ENCODE measurements around the gene NDUFB2. TPM values are rescaled to one million over a fixed set of nuclear protein-coding genes. Genes with fewer than 3 reads are reported as not detected.
"Not testable (repeated sequence)": the region's sequence is repeated elsewhere in the genome, so short reads cannot be mapped to it uniquely, and the experiment has no call there.

Gene NDUFB2
- total RNA-seq, 4 donors from 2014 or later = 69.9 to 284 (median 230) TPM

GRCh38 chr7:140738280-140738679, 41.8 kb downstream of the NDUFB2 start:
- no peaks in the 10 kb centered on the region for H3K9me3 ChIP-seq
- H3K36me3 ChIP-seq = peaks cover 0 to 26% (median 9%) of the 10 kb centered on the region in 4 donors
- H3K27me3 ChIP-seq = no peaks in the 10 kb centered on the region
- H3K27ac ChIP-seq = no peak overlapping the region
- no peak overlapping the region for H3K4me3 ChIP-seq
- no peak for DNase-seq
- in situ Hi-C loops (cut with MboI; ENCODE audit: low pct_ligation_motif_present in 1 of 4, low pct_unique_long_range_greater_than_20kb in 1 of 4, low sequenced_read_pairs in 3 of 4) = no loop called here
- intact Hi-C loops (cut with DNase I; ENCODE audit: low total_unique reads) = no loop called here
- no peaks in the 10 kb centered on the region for H3K4me1 ChIP-seq
- TF ChIP-seq EP300 (IDR thresholded peaks at IDR 0.05; ENCODE audit: low read depth) (no peak), POLR2A (IDR thresholded peaks at IDR 0.05) (no peak), CTCF (IDR thresholded peaks at IDR 0.05) (no peak), POLR2AphosphoS5 (IDR thresholded peaks at IDR 0.05) (no peak)

- H3K27ac ChIP-seq; in situ Hi-C loops (cut with MboI; ENCODE audit: low pct_ligation_motif_present in 1 of 4, low pct_unique_long_range_greater_than_20kb in 1 of 4, low sequenced_read_pairs in 3 of 4); intact Hi-C loops (cut with DNase I; ENCODE audit: low total_unique reads); H3K9me3 ChIP-seq; DNase-seq; H3K4me3 ChIP-seq; H3K4me1 ChIP-seq; H3K27me3 ChIP-seq: not testable (repeated sequence)
- peaks cover 0 to 29% (median 9%) of the 10 kb centered on the region in 4 donors for H3K36me3 ChIP-seq
- 96% methylated on average over 2 of the region's 4 CpGs; no CpG with 5 or more reads in 1 of the 2 donors for WGBS, 2 donors (ENCODE audit: low coverage in 1 of 2)
Measured at GRCh38 chr7:140743255-140743654, 46.7 kb downstream of the NDUFB2 start.

GRCh38 chr7:140744005-140744404, 47.5 kb downstream of the NDUFB2 start:
- no peaks in the 10 kb centered on the region for H3K27me3 ChIP-seq
- no peaks in the 10 kb centered on the region for H3K4me1 ChIP-seq
- WGBS, 2 donors (ENCODE audit: low coverage in 1 of 2) = 80 to 84% methylated on average over 2 of the region's 2 CpGs
- peaks cover 0 to 22% (median 8%) of the 10 kb centered on the region in 4 donors for H3K36me3 ChIP-seq
- H3K4me3 ChIP-seq = no peak overlapping the region
- no peaks in the 10 kb centered on the region for H3K9me3 ChIP-seq
- no peak overlapping the region for H3K27ac ChIP-seq
- TF ChIP-seq CTCF (IDR thresholded peaks at IDR 0.05) (no peak), POLR2A (IDR thresholded peaks at IDR 0.05) (no peak), POLR2AphosphoS5 (IDR thresholded peaks at IDR 0.05) (no peak), EP300 (IDR thresholded peaks at IDR 0.05; ENCODE audit: low read depth) (no peak)
- no peak for DNase-seq
- intact Hi-C loops (cut with DNase I; ENCODE audit: low total_unique reads) (no loop called here), in situ Hi-C loops (cut with MboI; ENCODE audit: low pct_ligation_motif_present in 1 of 4, low pct_unique_long_range_greater_than_20kb in 1 of 4, low sequenced_read_pairs in 3 of 4) (no loop called here)

- WGBS, 2 donors (ENCODE audit: low coverage in 1 of 2) = 85 to 89% methylated on average over 5 to 6 of the region's 6 CpGs
- Histone ChIP-seq H3K4me3 (no peak overlapping the region), H3K9me3 (no peaks in the 10 kb centered on the region), H3K36me3 (peaks cover 0 to 10% (median 4%) of the 10 kb centered on the region in 4 donors), H3K27me3 (no peaks in the 10 kb centered on the region), H3K27ac (no peak overlapping the region), H3K4me1 (no peaks in the 10 kb centered on the region)
- TF ChIP-seq POLR2A (IDR thresholded peaks at IDR 0.05) = no peak
- TF ChIP-seq POLR2AphosphoS5 (IDR thresholded peaks at IDR 0.05) = no peak
- no peak for TF ChIP-seq CTCF (IDR thresholded peaks at IDR 0.05)
- TF ChIP-seq EP300 (IDR thresholded peaks at IDR 0.05; ENCODE audit: low read depth) = no peak
- no peak for DNase-seq
- in situ Hi-C loops (cut with MboI; ENCODE audit: low pct_ligation_motif_present in 1 of 4, low pct_unique_long_range_greater_than_20kb in 1 of 4, low sequenced_read_pairs in 3 of 4) (no loop called here), intact Hi-C loops (cut with DNase I; ENCODE audit: low total_unique reads) (no loop called here)
Measured at GRCh38 chr7:140745266-140746058, 49.0 kb downstream of the NDUFB2 start.

Measured in transverse colon (tissue), 4 donors.